BLaER1 (cell line): ENCODE measurements around the gene PZP.

Experiments
- H3K27ac ChIP-seq: shearing (Covaris generic); formaldehyde crosslinking; 2 replicates; pipeline ENCODE4 v1.8.1; 2022
- H3K27me3 ChIP-seq: shearing (Covaris generic); formaldehyde crosslinking; 2 replicates; pipeline ENCODE4 v1.8.1; 2022
- H3K36me3 ChIP-seq: shearing (Covaris generic); formaldehyde crosslinking; 2 replicates; pipeline ENCODE4 v1.8.1; 2022
- H3K4me1 ChIP-seq: shearing (Covaris generic); formaldehyde crosslinking; 2 replicates; pipeline ENCODE4 v1.8.1; 2022
- H3K4me2 ChIP-seq: shearing (Covaris generic); formaldehyde crosslinking; 2 replicates; pipeline ENCODE4 v1.8.1; 2022
- H3K4me3 ChIP-seq: shearing (Covaris generic); formaldehyde crosslinking; 2 replicates; pipeline ENCODE4 v1.8.1; 2022
- H3K9ac ChIP-seq: shearing (Covaris generic); formaldehyde crosslinking; 2 replicates; pipeline ENCODE4 v1.8.1; 2022
- H3K9me3 ChIP-seq: shearing (Covaris generic); formaldehyde crosslinking; 2 replicates; pipeline ENCODE4 v1.8.1; 2022
- H4K20me1 ChIP-seq: shearing (Covaris generic); formaldehyde crosslinking; 2 replicates; pipeline ENCODE4 v1.8.1; 2022
- Cebpa-rat ChIP-seq: shearing (Covaris generic); IDR thresholded peaks from 2 replicates; pipeline ENCODE4 v1.8.1; 2022

The PZP gene

GRCh38 chr12:9114946-9115345 lies 93.2 kb downstream of the PZP start:
- H3K27me3 ChIP-seq: no peaks in the 10 kb centered on the region
- peaks cover 42% of the 10 kb centered on the region for H3K4me1 ChIP-seq
- H3K9ac ChIP-seq: no peak overlapping the region

GRCh38 chr12:9113987-9114309 lies 94.2 kb downstream of the PZP start:
- H3K4me2 ChIP-seq: no peak overlapping the region

More at GRCh38 chr12:9114946-9115345, 93.2 kb downstream of the PZP start:
- Histone ChIP-seq H3K9me3 (no peaks in the 10 kb centered on the region), H3K4me3 (no peak overlapping the region), H3K27ac (no peak overlapping the region), H3K4me2 (no peak overlapping the region), H4K20me1 (no peaks in the 10 kb centered on the region), H3K36me3 (no peaks in the 10 kb centered on the region)
- TF ChIP-seq Cebpa-rat: no peak

GRCh38 chr12:9113296-9113986 lies 94.8 kb downstream of the PZP start:
- Histone ChIP-seq H3K36me3 (no peaks in the 10 kb centered on the region), H3K9me3 (no peaks in the 10 kb centered on the region), H3K4me3 (no peak overlapping the region), H4K20me1 (no peaks in the 10 kb centered on the region), H3K4me1 (peaks cover 37% of the 10 kb centered on the region), H3K9ac (no peak overlapping the region), H3K4me2 (no peak overlapping the region), H3K27me3 (no peaks in the 10 kb centered on the region), H3K27ac (no peak overlapping the region)
- TF ChIP-seq Cebpa-rat: no peak

More at GRCh38 chr12:9113987-9114309, 94.2 kb downstream of the PZP start:
- peaks cover 42% of the 10 kb centered on the region for H3K4me1 ChIP-seq
- H4K20me1 ChIP-seq: no peaks in the 10 kb centered on the region
- H3K36me3 ChIP-seq: no peaks in the 10 kb centered on the region
- no peak overlapping the region for H3K9ac ChIP-seq
- H3K9me3 ChIP-seq: no peaks in the 10 kb centered on the region
- no peak for TF ChIP-seq Cebpa-rat
- no peak overlapping the region for H3K4me3 ChIP-seq
- no peaks in the 10 kb centered on the region for H3K27me3 ChIP-seq
- no peak overlapping the region for H3K27ac ChIP-seq

GRCh38 chr12:9112076-9112853 lies 95.9 kb downstream of the PZP start:
- no peaks in the 10 kb centered on the region for H3K9me3 ChIP-seq
- H3K27me3 ChIP-seq: no peaks in the 10 kb centered on the region
- H3K27ac ChIP-seq: no peak overlapping the region
- no peak overlapping the region for H3K4me3 ChIP-seq
- H3K4me2 ChIP-seq: no peak overlapping the region
- peaks cover 25% of the 10 kb centered on the region for H3K4me1 ChIP-seq
- no peaks in the 10 kb centered on the region for H3K36me3 ChIP-seq
- no peak overlapping the region for H3K9ac ChIP-seq
- no peak for TF ChIP-seq Cebpa-rat
- H4K20me1 ChIP-seq: no peaks in the 10 kb centered on the region

GRCh38 chr12:9111525-9111924 lies 96.7 kb downstream of the PZP start:
- H3K4me1 ChIP-seq: peaks cover 18% of the 10 kb centered on the region
- H3K36me3 ChIP-seq: no peaks in the 10 kb centered on the region
- H3K9me3 ChIP-seq: no peaks in the 10 kb centered on the region
- H3K9ac ChIP-seq: no peak overlapping the region
- H3K4me3 ChIP-seq: no peak overlapping the region
- no peak overlapping the region for H3K4me2 ChIP-seq
- no peaks in the 10 kb centered on the region for H3K27me3 ChIP-seq
- no peaks in the 10 kb centered on the region for H4K20me1 ChIP-seq
- H3K27ac ChIP-seq: no peak overlapping the region
- TF ChIP-seq Cebpa-rat: no peak

GRCh38 chr12:9109737-9110491 lies 98.3 kb downstream of the PZP start:
- H3K27ac ChIP-seq: no peak overlapping the region
- H3K9me3 ChIP-seq: no peaks in the 10 kb centered on the region
- peaks cover 2% of the 10 kb centered on the region; the same call in 1 of the 2 replicates for H3K4me1 ChIP-seq
- no peaks in the 10 kb centered on the region for H3K36me3 ChIP-seq
- H3K4me2 ChIP-seq: no peak overlapping the region
- no peaks in the 10 kb centered on the region for H3K27me3 ChIP-seq
- no peak overlapping the region for H3K4me3 ChIP-seq
- no peak overlapping the region for H3K9ac ChIP-seq
- TF ChIP-seq Cebpa-rat: no peak
- no peaks in the 10 kb centered on the region for H4K20me1 ChIP-seq

- Histone ChIP-seq H4K20me1 (no peaks in the 10 kb centered on the region), H3K36me3 (no peaks in the 10 kb centered on the region), H3K4me3 (no peak overlapping the region), H3K9me3 (no peaks in the 10 kb centered on the region), H3K9ac (no peak overlapping the region), H3K4me2 (no peak overlapping the region), H3K27me3 (no peaks in the 10 kb centered on the region), H3K4me1 (no peaks in the 10 kb centered on the region), H3K27ac (no peak overlapping the region)
- TF ChIP-seq Cebpa-rat: no peak
Measured at GRCh38 chr12:9109213-9109522, 99.0 kb downstream of the PZP start.

- Histone ChIP-seq H3K4me1 (no peaks in the 10 kb centered on the region), H3K27ac (no peak overlapping the region), H3K4me2 (no peak overlapping the region), H3K27me3 (no peaks in the 10 kb centered on the region), H3K4me3 (no peak overlapping the region), H3K36me3 (no peaks in the 10 kb centered on the region), H4K20me1 (no peaks in the 10 kb centered on the region), H3K9me3 (no peaks in the 10 kb centered on the region), H3K9ac (no peak overlapping the region)
- TF ChIP-seq Cebpa-rat: no peak
Measured at GRCh38 chr12:9108504-9109212, 99.5 kb downstream of the PZP start.

- Histone ChIP-seq H3K36me3 (no peaks in the 10 kb centered on the region), H3K27me3 (no peaks in the 10 kb centered on the region)
Measured at GRCh38 chr12:9107542-9107873, 100.7 kb downstream of the PZP start.

More at GRCh38 chr12:9107542-9107873, 100.7 kb downstream of the PZP start:
- Histone ChIP-seq H3K9me3 (no peaks in the 10 kb centered on the region), H3K4me1 (no peaks in the 10 kb centered on the region), H3K4me3 (no peak overlapping the region), H3K27ac (no peak overlapping the region), H3K4me2 (no peak overlapping the region), H4K20me1 (no peaks in the 10 kb centered on the region), H3K9ac (no peak overlapping the region)
- TF ChIP-seq Cebpa-rat: no peak
